Neural progenitor cell (in vitro differentiated cells): ENCODE data around the gene NTM.

Source experiments
- EZH2phosphoT487 ChIP-seq: fragments of 200-600 bp; sonication (generic); IDR thresholded peaks from 2 replicates; pipeline ENCODE4 v1.6.1; 2017; ENCODE audit warnings: antibody characterized with exemption
- TF ChIP-seq, protein P1 (sequence below): fragments of 200-600 bp; sonication (generic); IDR thresholded peaks from 2 replicates; pipeline ENCODE4 v1.5.1; 2017; ENCODE audit warnings: antibody characterized with exemption, mild to moderate bottlenecking

- TF ChIP-seq EZH2phosphoT487 = no peak
- TF ChIP-seq, protein P1, sequence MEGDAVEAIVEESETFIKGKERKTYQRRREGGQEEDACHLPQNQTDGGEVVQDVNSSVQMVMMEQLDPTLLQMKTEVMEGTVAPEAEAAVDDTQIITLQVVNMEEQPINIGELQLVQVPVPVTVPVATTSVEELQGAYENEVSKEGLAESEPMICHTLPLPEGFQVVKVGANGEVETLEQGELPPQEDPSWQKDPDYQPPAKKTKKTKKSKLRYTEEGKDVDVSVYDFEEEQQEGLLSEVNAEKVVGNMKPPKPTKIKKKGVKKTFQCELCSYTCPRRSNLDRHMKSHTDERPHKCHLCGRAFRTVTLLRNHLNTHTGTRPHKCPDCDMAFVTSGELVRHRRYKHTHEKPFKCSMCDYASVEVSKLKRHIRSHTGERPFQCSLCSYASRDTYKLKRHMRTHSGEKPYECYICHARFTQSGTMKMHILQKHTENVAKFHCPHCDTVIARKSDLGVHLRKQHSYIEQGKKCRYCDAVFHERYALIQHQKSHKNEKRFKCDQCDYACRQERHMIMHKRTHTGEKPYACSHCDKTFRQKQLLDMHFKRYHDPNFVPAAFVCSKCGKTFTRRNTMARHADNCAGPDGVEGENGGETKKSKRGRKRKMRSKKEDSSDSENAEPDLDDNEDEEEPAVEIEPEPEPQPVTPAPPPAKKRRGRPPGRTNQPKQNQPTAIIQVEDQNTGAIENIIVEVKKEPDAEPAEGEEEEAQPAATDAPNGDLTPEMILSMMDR = no peak
These were observed 272.5 kb downstream of the NTM start for GRCh38 chr11:131642756-131643531.
